ENCODE data around the gene BTN1A1. TPM values are rescaled to one million over a fixed set of nuclear protein-coding genes. Genes with fewer than 3 reads are reported as not detected.
A peak's percentile ranks its signal among the peaks of the same experiment; 100 is the strongest.

Gene BTN1A1
- total and polyA plus RNA-seq, 10 of the 15 experiments (the other 5 are each of a cell fraction or from before 2014, with no cell fraction given), result 0.05 to 2.2 (median 0.87) TPM

- no peak overlapping the region for H3K4me2 ChIP-seq (ENCODE audit: control insufficient read depth, insufficient read depth)
- no peaks in the 10 kb centered on the region for H3K36me3 ChIP-seq (ENCODE audit: control insufficient read depth in 2 of 2, insufficient read depth in 2 of 2, low read length in 1 of 2)
- RAD21 ChIA-PET (ENCODE audit: unreplicated experiment), result interaction anchor here (0.6 to 1.7 kb wide), 4 partner anchors 11 to 149 kb away, joined by 3 to 7 read pairs (median 4); no protein-coding TSS in a partner anchor
- no peaks in the 10 kb centered on the region for H3K79me2 ChIP-seq (ENCODE audit: control insufficient read depth, insufficient read depth, low read length)
- TF ChIP-seq, protein P1, sequence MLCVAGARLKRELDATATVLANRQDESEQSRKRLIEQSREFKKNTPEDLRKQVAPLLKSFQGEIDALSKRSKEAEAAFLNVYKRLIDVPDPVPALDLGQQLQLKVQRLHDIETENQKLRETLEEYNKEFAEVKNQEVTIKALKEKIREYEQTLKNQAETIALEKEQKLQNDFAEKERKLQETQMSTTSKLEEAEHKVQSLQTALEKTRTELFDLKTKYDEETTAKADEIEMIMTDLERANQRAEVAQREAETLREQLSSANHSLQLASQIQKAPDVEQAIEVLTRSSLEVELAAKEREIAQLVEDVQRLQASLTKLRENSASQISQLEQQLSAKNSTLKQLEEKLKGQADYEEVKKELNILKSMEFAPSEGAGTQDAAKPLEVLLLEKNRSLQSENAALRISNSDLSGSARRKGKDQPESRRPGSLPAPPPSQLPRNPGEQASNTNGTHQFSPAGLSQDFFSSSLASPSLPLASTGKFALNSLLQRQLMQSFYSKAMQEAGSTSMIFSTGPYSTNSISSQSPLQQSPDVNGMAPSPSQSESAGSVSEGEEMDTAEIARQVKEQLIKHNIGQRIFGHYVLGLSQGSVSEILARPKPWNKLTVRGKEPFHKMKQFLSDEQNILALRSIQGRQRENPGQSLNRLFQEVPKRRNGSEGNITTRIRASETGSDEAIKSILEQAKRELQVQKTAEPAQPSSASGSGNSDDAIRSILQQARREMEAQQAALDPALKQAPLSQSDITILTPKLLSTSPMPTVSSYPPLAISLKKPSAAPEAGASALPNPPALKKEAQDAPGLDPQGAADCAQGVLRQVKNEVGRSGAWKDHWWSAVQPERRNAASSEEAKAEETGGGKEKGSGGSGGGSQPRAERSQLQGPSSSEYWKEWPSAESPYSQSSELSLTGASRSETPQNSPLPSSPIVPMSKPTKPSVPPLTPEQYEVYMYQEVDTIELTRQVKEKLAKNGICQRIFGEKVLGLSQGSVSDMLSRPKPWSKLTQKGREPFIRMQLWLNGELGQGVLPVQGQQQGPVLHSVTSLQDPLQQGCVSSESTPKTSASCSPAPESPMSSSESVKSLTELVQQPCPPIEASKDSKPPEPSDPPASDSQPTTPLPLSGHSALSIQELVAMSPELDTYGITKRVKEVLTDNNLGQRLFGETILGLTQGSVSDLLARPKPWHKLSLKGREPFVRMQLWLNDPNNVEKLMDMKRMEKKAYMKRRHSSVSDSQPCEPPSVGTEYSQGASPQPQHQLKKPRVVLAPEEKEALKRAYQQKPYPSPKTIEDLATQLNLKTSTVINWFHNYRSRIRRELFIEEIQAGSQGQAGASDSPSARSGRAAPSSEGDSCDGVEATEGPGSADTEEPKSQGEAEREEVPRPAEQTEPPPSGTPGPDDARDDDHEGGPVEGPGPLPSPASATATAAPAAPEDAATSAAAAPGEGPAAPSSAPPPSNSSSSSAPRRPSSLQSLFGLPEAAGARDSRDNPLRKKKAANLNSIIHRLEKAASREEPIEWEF (IDR thresholded peaks at IDR 0.05; ENCODE audit: insufficient replicate concordance, low read depth, low read length), result peak; percentile 35
- TF ChIP-seq ZNF622 (IDR thresholded peaks at IDR 0.05), result no peak
- POLR2A ChIA-PET, result interaction anchor here (0.6 to 3.3 kb wide), 5 partner anchors 11 to 475 kb away, joined by 3 to 9 read pairs (median 3); no protein-coding TSS in a partner anchor
- H4K20me1 ChIP-seq (ENCODE audit: control insufficient read depth, insufficient read depth), result no peaks in the 10 kb centered on the region
- no peak overlapping the region for H3K9ac ChIP-seq (ENCODE audit: control insufficient read depth, insufficient read depth, low read length)
- CTCF ChIA-PET, result interaction anchor here (1.2 to 1.6 kb wide), 4 partner anchors 15 to 149 kb away, joined by 3 to 5 read pairs (median 4); no protein-coding TSS in a partner anchor
- no peak overlapping the region for H3K27ac ChIP-seq (ENCODE audit: control insufficient read depth, insufficient read depth)
- no peak overlapping the region for H3K4me3 ChIP-seq
- peak overlapping the region; percentile 9; the same call in 1 of the 2 replicates for H2AFZ ChIP-seq (ENCODE audit: control insufficient read depth, low read depth, low read length)
- no peaks in the 10 kb centered on the region; the same call in 2 of the 3 replicates for H3K9me3 ChIP-seq (replicated peaks; ENCODE audit: control insufficient read depth, insufficient read depth, low read length)
- in situ Hi-C loops (cut with MboI), result no loop called here
- H3K4me1 ChIP-seq (ENCODE audit: control insufficient read depth, insufficient read depth, low read length), result no peaks in the 10 kb centered on the region
- WGBS (ENCODE audit: insufficient coverage, insufficient replicate concordance, low lambda C conversion rate, missing lambda C conversion rate), result 55% methylated on average over 8 of the region's 8 CpGs
- no peaks in the 10 kb centered on the region for H3K27me3 ChIP-seq (replicated peaks in 1 of 2; ENCODE audit: control insufficient read depth in 2 of 2, insufficient read depth in 2 of 2, low read length in 1 of 2)
- peak; percentile 31; the same call in 2 of the 3 replicates for ATAC-seq
- no peak for DNase-seq (ENCODE audit: low read depth, low spot score)
- FAIRE-seq, result no peak
- intact Hi-C loops (cut with micrococcal nuclease; ENCODE audit: unreplicated experiment), result no loop called here
- SMC1A ChIA-PET (ENCODE audit: uncharacterized antibody, unreplicated experiment), result interaction anchor here (0.8 to 1.7 kb wide), 7 partner anchors 11 to 163 kb away, joined by 3 to 5 read pairs (median 3); no protein-coding TSS in a partner anchor
- no TSS peak for BruUV-seq (replicated peaks)
Measured at GRCh38 chr6:26489996-26490964, 9.8 kb upstream of the BTN1A1 start.

Data from GM12878 (cell line).